SK-N-SH treated with all-trans-retinoic acid at 6 μM for 48 hours (cell line): ENCODE measurements around the gene DNAH9.

ENCODE experiments used
- ATAC-seq: fragments of 200-7000 bp; cut with Tn5 transposase; 3 replicates; pipeline ENCODE4 v1.9.1; 2020; ENCODE audit warnings: mild to moderate bottlenecking, moderate library complexity
- ARNTL ChIP-seq: fragments of 450-650 bp; formaldehyde crosslinking; IDR thresholded peaks from 2 replicates; pipeline ENCODE4 v1.5.0; 2020; ENCODE audit warnings: low read depth, mild to moderate bottlenecking, moderate library complexity, borderline replicate concordance
- BACH2 ChIP-seq: fragments of 250-450 bp; sonication (Bioruptor Pico); IDR thresholded peaks from 2 replicates; pipeline ENCODE4 v1.9.0; 2021; ENCODE audit warnings: mild to moderate bottlenecking, borderline replicate concordance
- CSDC2 ChIP-seq: fragments of 250-450 bp; sonication (Bioruptor Pico); IDR thresholded peaks from 2 replicates; pipeline ENCODE4 v1.5.0; 2020; ENCODE audit warnings: mild to moderate bottlenecking, moderate library complexity
- ESRRG ChIP-seq: fragments of 250-450 bp; sonication (Bioruptor Pico); IDR thresholded peaks from 2 replicates; pipeline ENCODE4 v1.6.1; 2021; ENCODE audit warnings: mild to moderate bottlenecking
- GLIS3 ChIP-seq: fragments of 250-450 bp; sonication (Bioruptor Pico); IDR thresholded peaks from 2 replicates; pipeline ENCODE4 v1.5.0; 2020; ENCODE audit warnings: mild to moderate bottlenecking, moderate library complexity
- ISL1 ChIP-seq: fragments of 250-450 bp; sonication (Bioruptor Pico); IDR thresholded peaks from 2 replicates; pipeline ENCODE4 v2.1.2; 2022; ENCODE audit warnings: mild to moderate bottlenecking, moderate library complexity
- OSR1 ChIP-seq: fragments of 250-450 bp; sonication (Bioruptor Pico); IDR thresholded peaks from 2 replicates; pipeline ENCODE4 v1.8.0; 2022; ENCODE audit warnings: moderate library complexity, mild to moderate bottlenecking, inconsistent platforms
- PPARA ChIP-seq: fragments of 250-450 bp; sonication (Bioruptor Pico); IDR thresholded peaks from 2 replicates; pipeline ENCODE4 v1.5.0; 2020; ENCODE audit warnings: mild to moderate bottlenecking, borderline replicate concordance
- RARB ChIP-seq: fragments of 250-450 bp; sonication (Bioruptor Pico); IDR thresholded peaks from 2 replicates; pipeline ENCODE4 v1.8.0; 2021; ENCODE audit warnings: mild to moderate bottlenecking, moderate library complexity
- SNAI2 ChIP-seq: fragments of 250-450 bp; sonication (Bioruptor Pico); IDR thresholded peaks from 2 replicates; pipeline ENCODE4 v1.5.0; 2020; ENCODE audit warnings: mild to moderate bottlenecking, moderate library complexity
- TCF4 ChIP-seq: fragments of 250-450 bp; sonication (Bioruptor Pico); IDR thresholded peaks from 2 replicates; pipeline ENCODE4 v1.8.0; 2021; ENCODE audit warnings: mild to moderate bottlenecking, moderate library complexity, borderline replicate concordance
- TOX ChIP-seq: fragments of 250-450 bp; sonication (Bioruptor Pico); IDR thresholded peaks from 2 replicates; pipeline ENCODE4 v1.8.0; 2021; ENCODE audit warnings: mild to moderate bottlenecking, moderate library complexity, borderline replicate concordance
- ZC3H10 ChIP-seq: fragments of 250-450 bp; sonication (Bioruptor Pico); IDR thresholded peaks from 2 replicates; pipeline ENCODE4 v1.5.1; 2021; ENCODE audit warnings: mild to moderate bottlenecking, moderate library complexity
- ZFP3 ChIP-seq: fragments of 250-450 bp; sonication (Bioruptor Pico); IDR thresholded peaks from 2 replicates; pipeline ENCODE4 v1.5.0; 2020; ENCODE audit warnings: mild to moderate bottlenecking, moderate library complexity
- ZNF565 ChIP-seq: fragments of 450-650 bp; formaldehyde crosslinking; conservative IDR thresholded peaks from 2 replicates; pipeline ENCODE4 v1.5.0; 2020; ENCODE audit warnings: low read depth, mild to moderate bottlenecking, moderate library complexity
- ZNF70 ChIP-seq: fragments of 450-650 bp; formaldehyde crosslinking; IDR thresholded peaks from 2 replicates; pipeline ENCODE4 v1.5.0; 2020; ENCODE audit warnings: mild to moderate bottlenecking, moderate library complexity
- ZNF8 ChIP-seq: fragments of 450-650 bp; formaldehyde crosslinking; IDR thresholded peaks from 2 replicates; pipeline ENCODE4 v1.5.0; 2020; ENCODE audit warnings: mild to moderate bottlenecking, moderate library complexity
- TF ChIP-seq, protein P1 (sequence below): fragments of 250-450 bp; sonication (Bioruptor Pico); IDR thresholded peaks from 2 replicates; pipeline ENCODE4 v1.8.0; 2020; ENCODE audit warnings: mild to moderate bottlenecking, moderate library complexity, borderline replicate concordance
- TF ChIP-seq, protein P2 (sequence below): fragments of 250-450 bp; sonication (Bioruptor Pico); IDR thresholded peaks from 2 replicates; pipeline ENCODE4 v1.8.0; 2021; ENCODE audit warnings: low read depth, mild to moderate bottlenecking, moderate library complexity, borderline replicate concordance
- TF ChIP-seq, protein P3 (sequence below): fragments of 250-450 bp; sonication (Bioruptor Pico); IDR thresholded peaks from 2 replicates; pipeline ENCODE4 v1.5.1; 2021; ENCODE audit warnings: mild to moderate bottlenecking, moderate library complexity
- TF ChIP-seq, protein P4 (sequence below): fragments of 250-450 bp; sonication (Bioruptor Pico); IDR thresholded peaks from 2 replicates; pipeline ENCODE4 v1.5.1; 2020; ENCODE audit warnings: low read depth, mild to moderate bottlenecking, moderate library complexity
- TF ChIP-seq, protein P5 (sequence below): fragments of 250-450 bp; sonication (Bioruptor Pico); IDR thresholded peaks from 2 replicates; pipeline ENCODE4 v1.5.0; 2020; ENCODE audit warnings: mild to moderate bottlenecking, moderate library complexity

DNAH9 gene

DNA sequence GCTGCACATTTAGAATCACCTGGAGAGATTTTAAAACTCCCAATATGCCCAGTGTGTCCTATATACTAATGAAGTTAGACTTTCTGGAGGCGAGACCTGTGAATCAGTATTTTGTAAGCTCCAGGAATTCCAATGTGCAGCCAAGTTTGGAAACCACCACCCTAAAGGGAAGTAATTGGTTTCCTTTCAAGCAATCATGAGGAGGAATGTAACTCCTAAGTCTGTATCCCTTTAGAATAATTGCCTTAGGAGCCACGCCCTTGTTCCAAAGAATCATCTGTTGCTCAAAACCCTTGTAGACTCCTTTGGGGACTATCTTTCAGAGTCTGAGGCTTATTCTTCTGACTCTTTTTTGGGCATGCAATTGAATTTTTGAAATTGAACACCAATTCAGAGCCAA, 84.4 kb downstream of the DNAH9 start:
- ATAC-seq, result no peak
- TF ChIP-seq GLIS3 (CRISPR knock-in tag), result no peak
- TF ChIP-seq RARB (CRISPR knock-in tag), result no peak
- no peak for TF ChIP-seq ZFP3
- no peak for TF ChIP-seq TOX (CRISPR knock-in tag)
- TF ChIP-seq ISL1 (CRISPR knock-in tag), result no peak
- TF ChIP-seq BACH2 (CRISPR knock-in tag), result no peak
- no peak for TF ChIP-seq ESRRG
- TF ChIP-seq TCF4, result no peak
- TF ChIP-seq SNAI2, result no peak
- no peak for TF ChIP-seq ARNTL
- TF ChIP-seq PPARA (CRISPR knock-in tag), result no peak

DNA sequence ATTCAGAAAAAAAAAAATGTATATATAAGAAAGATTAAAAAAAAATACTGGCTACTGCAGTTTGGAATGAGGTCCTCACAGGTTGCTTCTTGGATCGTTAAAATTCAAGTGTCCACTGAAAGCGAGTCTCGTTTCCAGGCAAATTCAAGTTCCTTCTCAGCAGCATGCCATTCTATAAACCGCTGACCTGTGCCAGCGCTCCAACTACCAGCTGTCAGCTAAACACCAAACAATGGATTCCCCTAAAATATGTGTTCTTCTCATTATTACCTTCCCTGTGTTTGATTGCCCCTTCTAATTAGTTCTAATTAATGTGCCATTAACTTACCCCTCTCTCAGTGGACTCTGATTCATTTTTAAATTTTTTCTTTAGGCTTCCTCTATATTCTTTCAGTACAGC, 92.4 kb downstream of the DNAH9 start:
- no peak for ATAC-seq
- TF ChIP-seq, protein P1, sequence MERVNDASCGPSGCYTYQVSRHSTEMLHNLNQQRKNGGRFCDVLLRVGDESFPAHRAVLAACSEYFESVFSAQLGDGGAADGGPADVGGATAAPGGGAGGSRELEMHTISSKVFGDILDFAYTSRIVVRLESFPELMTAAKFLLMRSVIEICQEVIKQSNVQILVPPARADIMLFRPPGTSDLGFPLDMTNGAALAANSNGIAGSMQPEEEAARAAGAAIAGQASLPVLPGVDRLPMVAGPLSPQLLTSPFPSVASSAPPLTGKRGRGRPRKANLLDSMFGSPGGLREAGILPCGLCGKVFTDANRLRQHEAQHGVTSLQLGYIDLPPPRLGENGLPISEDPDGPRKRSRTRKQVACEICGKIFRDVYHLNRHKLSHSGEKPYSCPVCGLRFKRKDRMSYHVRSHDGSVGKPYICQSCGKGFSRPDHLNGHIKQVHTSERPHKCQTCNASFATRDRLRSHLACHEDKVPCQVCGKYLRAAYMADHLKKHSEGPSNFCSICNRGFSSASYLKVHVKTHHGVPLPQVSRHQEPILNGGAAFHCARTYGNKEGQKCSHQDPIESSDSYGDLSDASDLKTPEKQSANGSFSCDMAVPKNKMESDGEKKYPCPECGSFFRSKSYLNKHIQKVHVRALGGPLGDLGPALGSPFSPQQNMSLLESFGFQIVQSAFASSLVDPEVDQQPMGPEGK (CRISPR knock-in tag), result no peak
- no peak for TF ChIP-seq BACH2 (CRISPR knock-in tag)
- no peak for TF ChIP-seq ESRRG
- TF ChIP-seq OSR1 (CRISPR knock-in tag), result no peak
- no peak for TF ChIP-seq TCF4
- TF ChIP-seq ZNF70 (CRISPR knock-in tag), result no peak
- TF ChIP-seq CSDC2 (CRISPR knock-in tag), result no peak
- TF ChIP-seq TOX (CRISPR knock-in tag), result no peak
- no peak for TF ChIP-seq ARNTL
- no peak for TF ChIP-seq ZNF565 (CRISPR knock-in tag)
- no peak for TF ChIP-seq SNAI2
- TF ChIP-seq ISL1 (CRISPR knock-in tag), result no peak
- TF ChIP-seq, all 23 proteins: peak for 0

DNA sequence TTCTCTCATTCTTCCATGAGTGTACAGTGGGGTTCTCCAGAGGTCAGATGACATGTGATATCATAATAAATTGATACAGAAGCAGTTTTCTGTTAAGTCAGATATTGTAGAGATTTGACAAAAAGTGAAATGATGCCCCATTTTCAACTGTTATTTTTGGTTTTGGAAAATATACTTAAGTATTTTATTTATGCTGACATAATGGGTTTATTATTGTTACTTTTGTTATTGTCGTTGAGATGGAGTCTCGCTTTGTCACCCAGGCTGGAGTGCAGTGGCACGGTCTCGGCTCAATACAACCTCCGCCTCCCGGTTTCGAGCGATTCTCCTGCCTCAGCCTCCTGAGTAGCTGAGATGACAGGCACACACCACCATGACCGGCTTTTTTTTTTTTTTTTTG, 94.4 kb downstream of the DNAH9 start:
- TF ChIP-seq ARNTL (no peak), ZC3H10 (CRISPR knock-in tag) (no peak), GLIS3 (CRISPR knock-in tag) (no peak), OSR1 (CRISPR knock-in tag) (no peak), PPARA (CRISPR knock-in tag) (no peak), ESRRG (no peak), ZNF565 (CRISPR knock-in tag) (no peak), ISL1 (CRISPR knock-in tag) (no peak), ZNF8 (CRISPR knock-in tag) (no peak), ZFP3 (no peak), BACH2 (CRISPR knock-in tag) (no peak), ZNF70 (CRISPR knock-in tag) (no peak), SNAI2 (no peak), CSDC2 (CRISPR knock-in tag) (no peak), TOX (CRISPR knock-in tag) (no peak)
- TF ChIP-seq, protein P2, sequence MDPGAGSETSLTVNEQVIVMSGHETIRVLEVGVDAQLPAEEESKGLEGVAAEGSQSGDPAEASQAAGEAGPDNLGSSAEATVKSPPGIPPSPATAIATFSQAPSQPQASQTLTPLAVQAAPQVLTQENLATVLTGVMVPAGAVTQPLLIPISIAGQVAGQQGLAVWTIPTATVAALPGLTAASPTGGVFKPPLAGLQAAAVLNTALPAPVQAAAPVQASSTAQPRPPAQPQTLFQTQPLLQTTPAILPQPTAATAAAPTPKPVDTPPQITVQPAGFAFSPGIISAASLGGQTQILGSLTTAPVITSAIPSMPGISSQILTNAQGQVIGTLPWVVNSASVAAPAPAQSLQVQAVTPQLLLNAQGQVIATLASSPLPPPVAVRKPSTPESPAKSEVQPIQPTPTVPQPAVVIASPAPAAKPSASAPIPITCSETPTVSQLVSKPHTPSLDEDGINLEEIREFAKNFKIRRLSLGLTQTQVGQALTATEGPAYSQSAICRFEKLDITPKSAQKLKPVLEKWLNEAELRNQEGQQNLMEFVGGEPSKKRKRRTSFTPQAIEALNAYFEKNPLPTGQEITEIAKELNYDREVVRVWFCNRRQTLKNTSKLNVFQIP (CRISPR knock-in tag), result no peak
- TF ChIP-seq, protein P3, sequence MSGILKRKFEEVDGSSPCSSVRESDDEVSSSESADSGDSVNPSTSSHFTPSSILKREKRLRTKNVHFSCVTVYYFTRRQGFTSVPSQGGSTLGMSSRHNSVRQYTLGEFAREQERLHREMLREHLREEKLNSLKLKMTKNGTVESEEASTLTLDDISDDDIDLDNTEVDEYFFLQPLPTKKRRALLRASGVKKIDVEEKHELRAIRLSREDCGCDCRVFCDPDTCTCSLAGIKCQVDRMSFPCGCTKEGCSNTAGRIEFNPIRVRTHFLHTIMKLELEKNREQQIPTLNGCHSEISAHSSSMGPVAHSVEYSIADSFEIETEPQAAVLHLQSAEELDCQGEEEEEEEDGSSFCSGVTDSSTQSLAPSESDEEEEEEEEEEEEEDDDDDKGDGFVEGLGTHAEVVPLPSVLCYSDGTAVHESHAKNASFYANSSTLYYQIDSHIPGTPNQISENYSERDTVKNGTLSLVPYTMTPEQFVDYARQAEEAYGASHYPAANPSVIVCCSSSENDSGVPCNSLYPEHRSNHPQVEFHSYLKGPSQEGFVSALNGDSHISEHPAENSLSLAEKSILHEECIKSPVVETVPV (CRISPR knock-in tag), result no peak
- TF ChIP-seq, protein P1 (CRISPR knock-in tag), result no peak
- TF ChIP-seq, protein P4, sequence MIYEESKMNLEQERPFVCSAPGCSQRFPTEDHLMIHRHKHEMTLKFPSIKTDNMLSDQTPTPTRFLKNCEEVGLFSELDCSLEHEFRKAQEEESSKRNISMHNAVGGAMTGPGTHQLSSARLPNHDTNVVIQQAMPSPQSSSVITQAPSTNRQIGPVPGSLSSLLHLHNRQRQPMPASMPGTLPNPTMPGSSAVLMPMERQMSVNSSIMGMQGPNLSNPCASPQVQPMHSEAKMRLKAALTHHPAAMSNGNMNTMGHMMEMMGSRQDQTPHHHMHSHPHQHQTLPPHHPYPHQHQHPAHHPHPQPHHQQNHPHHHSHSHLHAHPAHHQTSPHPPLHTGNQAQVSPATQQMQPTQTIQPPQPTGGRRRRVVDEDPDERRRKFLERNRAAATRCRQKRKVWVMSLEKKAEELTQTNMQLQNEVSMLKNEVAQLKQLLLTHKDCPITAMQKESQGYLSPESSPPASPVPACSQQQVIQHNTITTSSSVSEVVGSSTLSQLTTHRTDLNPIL (CRISPR knock-in tag), result no peak
- TF ChIP-seq, protein P5, sequence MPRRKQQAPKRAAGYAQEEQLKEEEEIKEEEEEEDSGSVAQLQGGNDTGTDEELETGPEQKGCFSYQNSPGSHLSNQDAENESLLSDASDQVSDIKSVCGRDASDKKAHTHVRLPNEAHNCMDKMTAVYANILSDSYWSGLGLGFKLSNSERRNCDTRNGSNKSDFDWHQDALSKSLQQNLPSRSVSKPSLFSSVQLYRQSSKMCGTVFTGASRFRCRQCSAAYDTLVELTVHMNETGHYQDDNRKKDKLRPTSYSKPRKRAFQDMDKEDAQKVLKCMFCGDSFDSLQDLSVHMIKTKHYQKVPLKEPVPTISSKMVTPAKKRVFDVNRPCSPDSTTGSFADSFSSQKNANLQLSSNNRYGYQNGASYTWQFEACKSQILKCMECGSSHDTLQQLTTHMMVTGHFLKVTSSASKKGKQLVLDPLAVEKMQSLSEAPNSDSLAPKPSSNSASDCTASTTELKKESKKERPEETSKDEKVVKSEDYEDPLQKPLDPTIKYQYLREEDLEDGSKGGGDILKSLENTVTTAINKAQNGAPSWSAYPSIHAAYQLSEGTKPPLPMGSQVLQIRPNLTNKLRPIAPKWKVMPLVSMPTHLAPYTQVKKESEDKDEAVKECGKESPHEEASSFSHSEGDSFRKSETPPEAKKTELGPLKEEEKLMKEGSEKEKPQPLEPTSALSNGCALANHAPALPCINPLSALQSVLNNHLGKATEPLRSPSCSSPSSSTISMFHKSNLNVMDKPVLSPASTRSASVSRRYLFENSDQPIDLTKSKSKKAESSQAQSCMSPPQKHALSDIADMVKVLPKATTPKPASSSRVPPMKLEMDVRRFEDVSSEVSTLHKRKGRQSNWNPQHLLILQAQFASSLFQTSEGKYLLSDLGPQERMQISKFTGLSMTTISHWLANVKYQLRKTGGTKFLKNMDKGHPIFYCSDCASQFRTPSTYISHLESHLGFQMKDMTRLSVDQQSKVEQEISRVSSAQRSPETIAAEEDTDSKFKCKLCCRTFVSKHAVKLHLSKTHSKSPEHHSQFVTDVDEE, result no peak
- TF ChIP-seq, all 23 proteins: peak for 0
- ATAC-seq, result no peak
